ENCODE data around the gene CAMK2B. TPM values are rescaled to one million over a fixed set of nuclear protein-coding genes. Genes with fewer than 3 reads are reported as not detected.

CAMK2B gene
- 0.31 TPM in 1 of 2 replicates, not detected in the other for total RNA-seq (2014; rRNA removed; shearing (Covaris generic))

DNA sequence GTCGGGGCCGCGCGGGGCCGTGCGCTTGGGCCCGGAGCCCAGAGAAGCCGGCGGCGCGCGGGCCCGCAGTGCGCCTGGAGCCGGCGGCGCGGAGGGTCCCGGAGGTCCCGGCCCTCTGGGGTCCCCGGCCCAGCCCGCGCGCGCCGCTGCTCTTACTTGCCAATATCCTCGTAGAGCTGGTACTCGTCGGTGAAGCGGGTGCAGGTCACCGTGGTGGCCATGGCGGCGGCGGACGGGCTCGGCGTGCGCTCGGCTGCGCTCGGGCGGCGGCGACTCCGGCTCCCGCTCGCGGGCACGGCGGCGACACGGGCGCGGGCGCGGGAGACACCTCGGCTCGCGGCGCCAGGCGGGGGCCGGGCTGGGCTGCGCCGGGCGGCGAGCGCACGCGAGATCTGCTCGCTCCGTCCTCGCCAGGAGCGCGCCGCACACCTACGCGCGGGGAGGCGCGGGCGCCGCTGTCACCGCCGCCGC, at the start of gene CAMK2B:
Gene CAMK2B (minus strand): TSS at position 394 of the 471 bp plus-strand sequence. CDS start 173 bp downstream, at position 221.
- Histone ChIP-seq H3K36me3 (replicated peaks; ENCODE audit: control insufficient read depth, insufficient read depth, low read length) (no peaks in the 10 kb centered on the region), H3K27me3 (ENCODE audit: control insufficient read depth, insufficient read depth, low read length) (peaks cover 49% of the 10 kb centered on the region), H3K4me3 (ENCODE audit: insufficient read depth, low read depth, low read length) (peak within 1 kb of the TSS; percentile 29)
- DNase-seq, result peak; percentile 74

GRCh38 chr7:44374007-44374763, 48.8 kb upstream of the CAMK2B start:
- Histone ChIP-seq H3K36me3 (replicated peaks; ENCODE audit: control insufficient read depth, insufficient read depth, low read length) (no peaks in the 10 kb centered on the region), H3K27me3 (ENCODE audit: control insufficient read depth, insufficient read depth, low read length) (no peaks in the 10 kb centered on the region), H3K4me3 (ENCODE audit: insufficient read depth, low read depth, low read length) (no peak overlapping the region)
- peak; percentile 24 for DNase-seq

- H3K4me3 ChIP-seq (ENCODE audit: insufficient read depth, low read depth, low read length), result no peak overlapping the region
- no peaks in the 10 kb centered on the region for H3K36me3 ChIP-seq (replicated peaks; ENCODE audit: control insufficient read depth, insufficient read depth, low read length)
- no peaks in the 10 kb centered on the region for H3K27me3 ChIP-seq (ENCODE audit: control insufficient read depth, insufficient read depth, low read length)
- DNase-seq, result peak; percentile 16
Measured at GRCh38 chr7:44373418-44373740, 48.0 kb upstream of the CAMK2B start.

GRCh38 chr7:44372560-44373417, 47.4 kb upstream of the CAMK2B start:
- no peak overlapping the region for H3K4me3 ChIP-seq (ENCODE audit: insufficient read depth, low read depth, low read length)
- DNase-seq, result no peak
- no peaks in the 10 kb centered on the region for H3K36me3 ChIP-seq (replicated peaks; ENCODE audit: control insufficient read depth, insufficient read depth, low read length)
- no peaks in the 10 kb centered on the region for H3K27me3 ChIP-seq (ENCODE audit: control insufficient read depth, insufficient read depth, low read length)

- no peak for DNase-seq
- Histone ChIP-seq H3K27me3 (ENCODE audit: control insufficient read depth, insufficient read depth, low read length) (no peaks in the 10 kb centered on the region), H3K4me3 (ENCODE audit: insufficient read depth, low read depth, low read length) (no peak overlapping the region), H3K36me3 (replicated peaks; ENCODE audit: control insufficient read depth, insufficient read depth, low read length) (no peaks in the 10 kb centered on the region)
Measured at GRCh38 chr7:44368885-44369284, 43.5 kb upstream of the CAMK2B start.

DNA sequence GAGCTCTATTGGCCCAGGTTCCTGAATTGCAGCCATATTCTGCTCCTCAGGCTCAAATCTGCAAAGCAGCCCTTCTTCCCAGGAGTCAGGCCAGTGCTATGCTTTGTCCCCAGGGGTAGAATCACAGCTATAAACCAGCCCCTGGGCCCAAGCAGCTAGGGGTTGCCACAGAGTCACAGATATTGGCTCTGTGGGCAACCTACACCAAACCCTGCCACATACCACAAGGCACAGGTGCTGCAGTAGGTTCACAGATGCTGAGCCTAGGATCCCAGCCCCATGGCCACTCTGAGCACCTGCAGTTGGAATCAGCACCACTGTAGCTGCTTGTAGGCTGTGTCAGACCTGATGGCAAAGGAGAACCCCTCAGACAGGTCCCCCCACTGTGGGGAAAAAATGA, 43.1 kb upstream of the CAMK2B start:
- H3K36me3 ChIP-seq (replicated peaks; ENCODE audit: control insufficient read depth, insufficient read depth, low read length), result no peaks in the 10 kb centered on the region
- no peak overlapping the region for H3K4me3 ChIP-seq (ENCODE audit: insufficient read depth, low read depth, low read length)
- H3K27me3 ChIP-seq (ENCODE audit: control insufficient read depth, insufficient read depth, low read length), result no peaks in the 10 kb centered on the region
- DNase-seq, result no peak

GRCh38 chr7:44367475-44368043, 42.2 kb upstream of the CAMK2B start:
- Histone ChIP-seq H3K36me3 (replicated peaks; ENCODE audit: control insufficient read depth, insufficient read depth, low read length) (no peaks in the 10 kb centered on the region), H3K27me3 (ENCODE audit: control insufficient read depth, insufficient read depth, low read length) (no peaks in the 10 kb centered on the region), H3K4me3 (ENCODE audit: insufficient read depth, low read depth, low read length) (no peak overlapping the region)
- no peak for DNase-seq

DNA sequence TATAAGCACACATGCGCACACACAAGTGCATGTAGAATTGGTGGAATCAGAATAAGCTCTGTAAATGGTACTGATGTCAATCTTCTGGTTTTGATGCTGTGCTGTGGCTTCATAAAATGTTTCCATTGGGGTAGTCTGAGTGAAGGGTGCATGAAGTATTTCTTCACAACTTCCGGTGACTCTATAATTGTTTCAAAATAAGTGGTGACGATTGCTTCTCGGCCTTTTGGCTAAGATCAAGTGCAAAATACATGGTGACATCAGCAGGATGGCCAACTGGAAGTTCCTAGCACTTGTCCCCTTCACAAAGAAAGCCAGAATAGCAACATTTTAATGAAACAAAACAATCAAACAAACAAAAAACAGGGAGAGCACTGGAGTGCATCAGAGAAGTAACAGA, 41.6 kb upstream of the CAMK2B start:
- Histone ChIP-seq H3K36me3 (replicated peaks; ENCODE audit: control insufficient read depth, insufficient read depth, low read length) (no peaks in the 10 kb centered on the region), H3K27me3 (ENCODE audit: control insufficient read depth, insufficient read depth, low read length) (no peaks in the 10 kb centered on the region), H3K4me3 (ENCODE audit: insufficient read depth, low read depth, low read length) (no peak overlapping the region)
- no peak for DNase-seq

- no peak overlapping the region for H3K4me3 ChIP-seq (ENCODE audit: insufficient read depth, low read depth, low read length)
- H3K36me3 ChIP-seq (replicated peaks; ENCODE audit: control insufficient read depth, insufficient read depth, low read length), result no peaks in the 10 kb centered on the region
- DNase-seq, result no peak
- no peaks in the 10 kb centered on the region for H3K27me3 ChIP-seq (ENCODE audit: control insufficient read depth, insufficient read depth, low read length)
Measured at GRCh38 chr7:44353668-44354067, 28.3 kb upstream of the CAMK2B start.

- H3K36me3 ChIP-seq (replicated peaks; ENCODE audit: control insufficient read depth, insufficient read depth, low read length), result no peaks in the 10 kb centered on the region
- DNase-seq, result peak; percentile 72
- H3K4me3 ChIP-seq (ENCODE audit: insufficient read depth, low read depth, low read length), result no peak overlapping the region
- H3K27me3 ChIP-seq (ENCODE audit: control insufficient read depth, insufficient read depth, low read length), result no peaks in the 10 kb centered on the region
Measured at GRCh38 chr7:44348851-44349781, 23.7 kb upstream of the CAMK2B start.

GRCh38 chr7:44348300-44348699, 22.9 kb upstream of the CAMK2B start:
- H3K4me3 ChIP-seq (ENCODE audit: insufficient read depth, low read depth, low read length), result no peak overlapping the region
- no peaks in the 10 kb centered on the region for H3K27me3 ChIP-seq (ENCODE audit: control insufficient read depth, insufficient read depth, low read length)
- H3K36me3 ChIP-seq (replicated peaks; ENCODE audit: control insufficient read depth, insufficient read depth, low read length), result no peaks in the 10 kb centered on the region
- peak; percentile 76 for DNase-seq

GRCh38 chr7:44347546-44348114, 22.2 kb upstream of the CAMK2B start:
- no peak overlapping the region for H3K4me3 ChIP-seq (ENCODE audit: insufficient read depth, low read depth, low read length)
- no peaks in the 10 kb centered on the region for H3K27me3 ChIP-seq (ENCODE audit: control insufficient read depth, insufficient read depth, low read length)
- DNase-seq, result no peak
- H3K36me3 ChIP-seq (replicated peaks; ENCODE audit: control insufficient read depth, insufficient read depth, low read length), result no peaks in the 10 kb centered on the region

DNA sequence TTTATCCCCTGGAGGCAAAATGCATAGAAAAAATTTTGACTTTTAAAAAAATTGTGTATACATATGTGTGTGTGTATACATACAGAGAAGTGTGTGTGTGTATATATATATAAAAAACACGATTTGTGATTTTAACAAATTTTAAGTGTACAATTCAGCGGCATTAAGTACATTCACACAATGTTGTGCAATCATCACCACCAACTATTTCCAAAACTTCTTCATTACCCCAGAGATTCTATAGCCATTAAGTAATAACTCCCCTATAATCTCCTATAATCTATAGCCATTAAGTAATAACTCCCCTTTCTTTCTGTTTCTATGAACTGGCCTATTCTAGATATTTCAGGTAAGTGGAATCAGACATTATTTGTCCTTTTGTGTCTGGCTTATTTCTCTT, 20.7 kb upstream of the CAMK2B start:
- no peak for DNase-seq
- no peaks in the 10 kb centered on the region for H3K27me3 ChIP-seq (ENCODE audit: control insufficient read depth, insufficient read depth, low read length)
- H3K4me3 ChIP-seq (ENCODE audit: insufficient read depth, low read depth, low read length), result no peak overlapping the region
- H3K36me3 ChIP-seq (replicated peaks; ENCODE audit: control insufficient read depth, insufficient read depth, low read length), result no peaks in the 10 kb centered on the region

GRCh38 chr7:44341401-44341800, 16.0 kb upstream of the CAMK2B start:
- Histone ChIP-seq H3K27me3 (ENCODE audit: control insufficient read depth, insufficient read depth, low read length) (no peaks in the 10 kb centered on the region), H3K36me3 (replicated peaks; ENCODE audit: control insufficient read depth, insufficient read depth, low read length) (no peaks in the 10 kb centered on the region), H3K4me3 (ENCODE audit: insufficient read depth, low read depth, low read length) (no peak overlapping the region)
- DNase-seq, result no peak

All from H7 (cell line).